SH-SY5Y (cell line): ENCODE data around the gene EMD.

Experiments
- GATA2 ChIP-seq: IDR thresholded peaks from 2 replicates; pipeline ENCODE4 v1.6.1; 2011; ENCODE audit warnings: mild to moderate bottlenecking, low read depth, low read length
- GATA3 ChIP-seq: IDR thresholded peaks from 2 replicates; pipeline ENCODE4 v1.6.1; 2011; ENCODE audit warnings: low read depth, mild to moderate bottlenecking, low read length, moderate library complexity

- TF ChIP-seq GATA3 (no peak), GATA2 (no peak)
Observed at GRCh38 chrX:154426916-154427770, 48.0 kb downstream of the EMD start.
